IPS-18a (cell line): Measurements from ENCODE around the gene NOPCHAP1.

Experiments used
- H3K27ac ChIP-seq: one replicate; pipeline ENCODE4 v1.5.1; 2013; ENCODE audit warnings: low read length
- H3K27me3 ChIP-seq: one replicate; pipeline ENCODE4 v1.6.1; 2013; ENCODE audit warnings: mild to moderate bottlenecking, low read length; ENCODE audit not compliant: control insufficient read depth, insufficient read depth
- H3K36me3 ChIP-seq: one replicate; pipeline ENCODE4 v1.6.1; 2013; ENCODE audit warnings: low read depth, low read length; ENCODE audit not compliant: control insufficient read depth
- H3K4me1 ChIP-seq: one replicate; pipeline ENCODE4 v1.6.1; 2013; ENCODE audit warnings: low read depth, low read length; ENCODE audit not compliant: control insufficient read depth
- H3K4me3 ChIP-seq: one replicate; pipeline ENCODE4 v1.5.1; 2013; ENCODE audit warnings: low read length
- H3K9ac ChIP-seq: one replicate; pipeline ENCODE4 v1.6.1; 2013; ENCODE audit warnings: mild to moderate bottlenecking, low read length, moderate library complexity
- H3K9me3 ChIP-seq: one replicate; pipeline ENCODE4 v1.6.1; 2013; ENCODE audit warnings: low read depth, low read length; ENCODE audit not compliant: control insufficient read depth

The NOPCHAP1 gene

GRCh38 chr12:104955703-104956102, 30.4 kb upstream of the NOPCHAP1 start:
- Histone ChIP-seq H3K4me3 (no peak overlapping the region), H3K9me3 (no peaks in the 10 kb centered on the region), H3K4me1 (peaks cover 4% of the 10 kb centered on the region), H3K9ac (no peak overlapping the region), H3K27me3 (peaks cover 34% of the 10 kb centered on the region), H3K27ac (no peak overlapping the region), H3K36me3 (no peaks in the 10 kb centered on the region)

DNA sequence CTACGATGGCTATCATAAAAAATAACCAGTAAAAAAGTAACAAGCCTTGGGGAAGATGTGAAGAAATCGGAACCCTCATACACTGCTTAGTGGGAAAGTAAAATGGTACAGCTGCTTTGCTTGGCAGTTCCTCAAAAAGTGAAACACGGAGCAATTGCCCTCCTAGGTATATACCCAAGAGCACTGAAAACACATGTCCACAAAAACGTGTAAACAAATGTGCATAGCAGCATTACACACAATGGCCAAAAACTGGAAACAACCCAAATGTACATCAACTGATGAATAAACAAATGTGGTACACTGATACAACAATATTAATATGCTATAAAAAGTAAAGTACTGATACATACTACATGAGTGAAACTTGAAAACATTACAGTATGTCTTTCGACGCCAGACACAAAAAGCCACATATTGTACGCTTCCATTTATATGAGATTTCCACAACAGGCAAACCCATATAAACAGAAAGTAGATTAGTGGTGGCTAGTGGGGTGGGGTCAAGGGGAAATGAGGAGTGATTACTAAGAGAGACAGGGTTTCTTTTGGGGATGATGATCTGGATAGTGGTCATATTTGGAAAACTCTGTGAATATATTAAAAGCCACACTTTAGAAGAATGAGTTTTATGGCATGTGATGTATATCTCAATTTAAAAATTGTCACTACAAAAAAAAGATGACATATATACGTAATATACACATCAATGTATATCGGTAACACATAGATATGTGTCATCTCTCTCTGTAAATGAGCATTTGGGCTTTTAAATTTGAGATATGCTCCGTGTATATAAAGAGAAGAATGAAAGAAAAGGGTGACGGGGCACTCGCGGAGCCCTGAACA, 29.0 kb upstream of the NOPCHAP1 start:
- Histone ChIP-seq H3K4me1 (peaks cover 4% of the 10 kb centered on the region), H3K27me3 (peaks cover 34% of the 10 kb centered on the region), H3K27ac (no peak overlapping the region), H3K4me3 (peak overlapping the region; percentile 63), H3K9me3 (no peaks in the 10 kb centered on the region), H3K9ac (no peak overlapping the region), H3K36me3 (no peaks in the 10 kb centered on the region)

GRCh38 chr12:104957719-104958000, 28.5 kb upstream of the NOPCHAP1 start:
- Histone ChIP-seq H3K27ac (no peak overlapping the region), H3K36me3 (no peaks in the 10 kb centered on the region), H3K9me3 (no peaks in the 10 kb centered on the region), H3K27me3 (peaks cover 34% of the 10 kb centered on the region), H3K4me3 (peak overlapping the region; percentile 63), H3K4me1 (peaks cover 4% of the 10 kb centered on the region), H3K9ac (no peak overlapping the region)

GRCh38 chr12:104958001-104958804, 27.9 kb upstream of the NOPCHAP1 start, which contains the start of gene SLC41A2:
TSS of gene SLC41A2 (minus strand) at chr12:104958290. CDS start at chr12:104928527, 29,763 bp downstream.
- no peaks in the 10 kb centered on the region for H3K36me3 ChIP-seq
- no peak within 1 kb of the TSS for H3K27ac ChIP-seq

DNA sequence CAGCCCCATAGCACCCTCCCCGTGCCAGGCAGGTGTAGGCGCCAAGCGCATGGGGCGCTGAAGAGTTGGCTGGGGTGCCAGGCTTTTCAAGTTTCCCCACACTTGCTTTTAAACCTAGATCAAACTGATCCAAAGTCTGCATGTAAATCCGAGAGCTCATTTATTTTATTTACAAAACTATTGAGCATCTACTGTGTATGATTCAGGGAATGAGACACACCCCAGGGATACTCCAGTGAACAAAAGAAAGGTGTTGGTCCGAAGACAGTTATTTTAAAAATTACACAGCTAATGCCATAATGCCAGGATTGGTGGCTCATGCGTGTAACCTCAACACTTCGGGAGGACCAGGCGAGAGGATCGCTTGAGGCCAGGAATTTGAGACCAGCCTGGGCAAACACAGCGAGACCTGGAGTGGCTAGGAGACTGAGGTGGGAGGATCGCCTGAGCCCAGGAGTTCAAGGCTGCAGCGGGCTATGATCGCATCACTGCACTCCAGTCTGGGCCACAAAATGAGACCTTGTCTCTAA, 27.2 kb upstream of the NOPCHAP1 start:
- Histone ChIP-seq H3K27me3 (peaks cover 34% of the 10 kb centered on the region), H3K4me3 (peak overlapping the region; percentile 72), H3K4me1 (peaks cover 4% of the 10 kb centered on the region), H3K27ac (no peak overlapping the region), H3K36me3 (no peaks in the 10 kb centered on the region), H3K9ac (peak overlapping the region; percentile 76), H3K9me3 (no peaks in the 10 kb centered on the region)

More at GRCh38 chr12:104958001-104958804, 27.9 kb upstream of the NOPCHAP1 start, which contains the start of gene SLC41A2:
- peak within 1 kb of the TSS; percentile 76 for H3K9ac ChIP-seq
- peaks cover 34% of the 10 kb centered on the region for H3K27me3 ChIP-seq
- H3K4me3 ChIP-seq, result peak within 1 kb of the TSS; percentile 72
- H3K9me3 ChIP-seq, result no peaks in the 10 kb centered on the region
- H3K4me1 ChIP-seq, result peaks cover 4% of the 10 kb centered on the region

DNA sequence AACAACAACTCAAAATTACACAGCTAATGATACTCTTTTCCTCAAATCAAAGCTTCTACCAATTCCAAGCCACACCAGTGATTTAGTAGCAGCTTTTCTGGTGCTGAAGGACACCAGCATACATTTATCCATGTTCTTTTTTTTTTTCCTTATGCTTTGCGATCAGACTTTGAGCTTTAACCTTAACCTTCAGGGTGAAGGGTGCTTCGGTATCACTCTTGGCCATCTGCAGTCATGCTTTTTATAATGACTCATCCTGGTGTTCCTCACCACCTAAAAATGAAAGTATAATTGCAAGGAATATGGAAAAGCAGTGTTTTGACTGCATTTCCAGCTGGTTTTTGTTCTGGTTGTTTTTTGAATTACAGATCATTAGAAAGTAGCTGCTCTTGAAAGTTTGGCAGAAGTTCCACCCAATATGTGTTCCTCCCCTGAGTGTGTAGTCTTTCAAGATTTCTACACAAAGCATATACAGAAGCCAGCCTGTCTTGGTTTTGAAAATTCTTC, 26.7 kb upstream of the NOPCHAP1 start:
- Histone ChIP-seq H3K4me3 (no peak overlapping the region), H3K9me3 (no peaks in the 10 kb centered on the region), H3K4me1 (peaks cover 4% of the 10 kb centered on the region), H3K27me3 (peaks cover 34% of the 10 kb centered on the region), H3K27ac (no peak overlapping the region), H3K9ac (no peak overlapping the region), H3K36me3 (no peaks in the 10 kb centered on the region)

DNA sequence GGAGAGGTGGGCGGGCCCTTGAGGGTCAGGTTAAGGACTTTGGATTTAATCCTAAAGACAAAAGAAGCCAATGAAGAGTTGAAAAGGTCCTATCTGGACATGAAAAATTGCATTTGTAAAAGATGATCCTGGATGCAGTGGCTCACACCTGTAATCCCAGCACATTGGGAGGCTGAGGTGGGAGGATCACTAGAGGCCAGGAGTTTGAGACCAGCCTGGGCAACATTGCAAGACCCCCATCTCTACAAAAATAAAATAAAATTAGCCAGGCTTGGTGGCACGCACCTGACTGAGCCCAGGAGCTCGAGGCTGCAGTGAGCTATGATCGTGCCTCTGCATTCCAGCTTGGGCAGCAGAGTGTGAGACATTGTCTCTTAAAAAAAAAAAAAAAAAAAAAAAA, 25.7 kb upstream of the NOPCHAP1 start:
- no peaks in the 10 kb centered on the region for H3K36me3 ChIP-seq
- H3K4me1 ChIP-seq, result peaks cover 4% of the 10 kb centered on the region
- no peak overlapping the region for H3K4me3 ChIP-seq
- no peak overlapping the region for H3K27ac ChIP-seq
- H3K27me3 ChIP-seq, result peaks cover 34% of the 10 kb centered on the region
- H3K9me3 ChIP-seq, result no peaks in the 10 kb centered on the region
- no peak overlapping the region for H3K9ac ChIP-seq

- Histone ChIP-seq H3K9ac (no peak overlapping the region), H3K27ac (no peak overlapping the region), H3K36me3 (no peaks in the 10 kb centered on the region), H3K9me3 (no peaks in the 10 kb centered on the region), H3K4me1 (peaks cover 2% of the 10 kb centered on the region), H3K4me3 (no peak overlapping the region), H3K27me3 (peaks cover 13% of the 10 kb centered on the region)
Observed at GRCh38 chr12:104963757-104964156, 22.4 kb upstream of the NOPCHAP1 start.

GRCh38 chr12:104964167-104964855, 21.8 kb upstream of the NOPCHAP1 start:
- H3K9ac ChIP-seq, result no peak overlapping the region
- no peak overlapping the region for H3K27ac ChIP-seq

GRCh38 chr12:104964856-104965205, 21.3 kb upstream of the NOPCHAP1 start:
- H3K36me3 ChIP-seq, result no peaks in the 10 kb centered on the region
- no peaks in the 10 kb centered on the region for H3K4me1 ChIP-seq
- no peak overlapping the region for H3K4me3 ChIP-seq
- no peak overlapping the region for H3K27ac ChIP-seq
- no peak overlapping the region for H3K9ac ChIP-seq
- peaks cover 2% of the 10 kb centered on the region for H3K27me3 ChIP-seq
- no peaks in the 10 kb centered on the region for H3K9me3 ChIP-seq

More at GRCh38 chr12:104964167-104964855, 21.8 kb upstream of the NOPCHAP1 start:
- H3K27me3 ChIP-seq, result peaks cover 7% of the 10 kb centered on the region
- no peaks in the 10 kb centered on the region for H3K36me3 ChIP-seq
- no peaks in the 10 kb centered on the region for H3K9me3 ChIP-seq
- no peaks in the 10 kb centered on the region for H3K4me1 ChIP-seq
- H3K4me3 ChIP-seq, result no peak overlapping the region

DNA sequence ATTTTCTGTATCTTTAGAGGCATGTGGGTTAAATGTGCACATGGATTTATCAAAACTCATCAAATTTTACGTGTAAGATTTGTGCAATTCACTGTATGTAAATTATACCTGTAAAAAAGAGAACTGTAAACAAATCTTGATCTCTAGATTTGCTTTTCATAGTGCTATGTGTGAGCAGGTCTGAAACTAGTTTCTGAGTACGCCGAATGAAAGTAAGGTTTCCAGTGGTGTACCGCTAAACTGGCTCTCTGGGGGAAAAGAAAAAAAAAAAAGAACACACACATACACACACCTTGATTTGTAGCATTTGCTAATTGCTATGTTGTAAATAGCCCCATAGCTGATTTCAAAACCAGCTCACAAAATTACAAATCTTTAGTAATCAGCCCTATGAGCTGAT, 19.4 kb upstream of the NOPCHAP1 start:
- Histone ChIP-seq H3K4me1 (no peaks in the 10 kb centered on the region), H3K27me3 (no peaks in the 10 kb centered on the region), H3K4me3 (no peak overlapping the region), H3K9me3 (no peaks in the 10 kb centered on the region), H3K36me3 (no peaks in the 10 kb centered on the region), H3K27ac (no peak overlapping the region), H3K9ac (no peak overlapping the region)
